ENCODE data around the gene BANP.
"Not testable (repeated sequence)": the region's sequence is repeated elsewhere in the genome, so short reads cannot be mapped to it uniquely, and the experiment has no call there.

- TF ChIP-seq EZH2phosphoT487 (IDR thresholded peaks at IDR 0.05; ENCODE audit: insufficient read depth, low read depth); EZH2 (IDR thresholded peaks at IDR 0.05; ENCODE audit: insufficient read depth, poor library complexity, severe bottlenecking): not testable (repeated sequence)
Observed at GRCh38 chr16:88096659-88097058, 145.4 kb downstream of the BANP start.

Measured in GM23248 (cell line).